Stimulated activated CD4-positive, alpha-beta T cell treated with anti-CD3 and anti-CD28 coated beads, Interleukin-4, amount 100 ng/mL, for 4 hours (primary cell): Measurements from ENCODE around the gene KIF2A.

Source experiments
- DNase-seq, 2 experiments: peaks; one replicate each; pipeline ENCODE4 v3.0.0-alpha.2; 2020

The KIF2A gene

GRCh38 chr5:62296998-62297397 is 9.0 kb upstream of the KIF2A start:
- DNase-seq, result no peak

- no peak for DNase-seq
These were observed 7.9 kb upstream of the KIF2A start for GRCh38 chr5:62298118-62298517.

- no peak for DNase-seq
These were observed 6.9 kb upstream of the KIF2A start for GRCh38 chr5:62299101-62299500.

GRCh38 chr5:62299600-62299999 is 6.4 kb upstream of the KIF2A start:
- no peak for DNase-seq

GRCh38 chr5:62305358-62305714 is 670 bp upstream of the KIF2A start:
- no peak for DNase-seq

- DNase-seq, result no peak
These were observed 403 bp downstream of the KIF2A start for GRCh38 chr5:62306323-62306895.

- peak; percentile 50 to 59 for DNase-seq
These were observed 1.1 kb downstream of the KIF2A start for GRCh38 chr5:62306896-62307689.

GRCh38 chr5:62308439-62308838 is 2.4 kb downstream of the KIF2A start:
- DNase-seq, result no peak

GRCh38 chr5:62309107-62309506 is 3.1 kb downstream of the KIF2A start:
- DNase-seq, result no peak

- DNase-seq, result no peak
These were observed 4.6 kb downstream of the KIF2A start for GRCh38 chr5:62310426-62311143.

GRCh38 chr5:62312036-62312435 is 6.0 kb downstream of the KIF2A start:
- no peak for DNase-seq

GRCh38 chr5:62312674-62313073 is 6.7 kb downstream of the KIF2A start:
- DNase-seq, result no peak

- no peak for DNase-seq
These were observed 8.3 kb downstream of the KIF2A start for GRCh38 chr5:62314213-62314830.

GRCh38 chr5:62315376-62316175 is 9.6 kb downstream of the KIF2A start:
- no peak for DNase-seq

GRCh38 chr5:62316176-62316502 is 10.1 kb downstream of the KIF2A start:
- no peak for DNase-seq

GRCh38 chr5:62317810-62318209 is 11.8 kb downstream of the KIF2A start:
- no peak for DNase-seq

- DNase-seq, result no peak
These were observed 16.5 kb downstream of the KIF2A start for GRCh38 chr5:62322484-62322883.

GRCh38 chr5:62326302-62326701 is 20.3 kb downstream of the KIF2A start:
- no peak for DNase-seq

- no peak for DNase-seq
These were observed 20.7 kb downstream of the KIF2A start for GRCh38 chr5:62326702-62327101.

GRCh38 chr5:62327138-62328053 is 21.4 kb downstream of the KIF2A start:
- no peak for DNase-seq

- DNase-seq, result no peak
These were observed 22.9 kb downstream of the KIF2A start for GRCh38 chr5:62328772-62329491.
